Adipocyte (in vitro differentiated cells): ENCODE measurements around the gene TMEM45B.
"Not testable (repeated sequence)": the region's sequence is repeated elsewhere in the genome, so short reads cannot be mapped to it uniquely, and the experiment has no call there.

Source experiments
- DNase-seq: peaks from one replicate; pipeline ENCODE4 v3.0.0-alpha.2; 2015; ENCODE audit warnings: low read depth
- H3K27me3 ChIP-seq: replicated peaks from 2 replicates; pipeline ENCODE4 v1.7.0; 2013; ENCODE audit warnings: mild to moderate bottlenecking, low read length, moderate library complexity; ENCODE audit not compliant: control insufficient read depth, insufficient read depth
- H3K36me3 ChIP-seq: 2 replicates; pipeline ENCODE4 v1.7.0; 2013; ENCODE audit warnings: low read length, mild to moderate bottlenecking, moderate library complexity; ENCODE audit not compliant: control insufficient read depth, insufficient read depth, severe bottlenecking
- H3K4me1 ChIP-seq: 2 replicates; pipeline ENCODE4 v1.7.0; 2013; ENCODE audit warnings: mild to moderate bottlenecking, low read length, moderate library complexity; ENCODE audit not compliant: control insufficient read depth, insufficient read depth
- H3K4me3 ChIP-seq: 2 replicates; pipeline ENCODE4 v1.7.0; 2013; ENCODE audit warnings: mild to moderate bottlenecking, low read length, moderate library complexity
- H3K9ac ChIP-seq: 2 replicates; pipeline ENCODE4 v1.7.0; 2013; ENCODE audit warnings: mild to moderate bottlenecking, low read length, moderate library complexity
- H3K9me3 ChIP-seq: 2 replicates; pipeline ENCODE4 v1.7.0; 2013; ENCODE audit warnings: mild to moderate bottlenecking, low read length, moderate library complexity; ENCODE audit not compliant: control insufficient read depth

The TMEM45B gene

DNA sequence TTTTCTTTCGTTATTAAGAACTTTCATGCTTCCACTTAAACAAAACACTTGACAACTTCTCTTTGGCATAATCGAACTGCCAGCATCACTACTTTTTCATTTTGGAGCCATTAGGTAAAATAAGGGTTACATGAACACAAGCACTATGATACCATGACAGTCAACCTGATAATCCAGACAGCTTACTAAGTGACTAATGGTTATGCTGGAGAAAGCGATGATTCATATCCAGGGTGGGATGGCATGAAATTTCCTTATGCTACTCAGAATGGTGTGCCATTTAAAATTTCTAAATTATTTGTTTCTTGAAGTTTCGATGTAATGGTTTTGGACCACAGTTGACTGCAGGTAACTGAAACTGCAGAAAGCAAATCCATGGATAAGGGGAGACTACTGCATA, 15.6 kb downstream of the TMEM45B start:
- not testable (repeated sequence) for H3K4me3 ChIP-seq, H3K9me3 ChIP-seq, H3K36me3 ChIP-seq

DNA sequence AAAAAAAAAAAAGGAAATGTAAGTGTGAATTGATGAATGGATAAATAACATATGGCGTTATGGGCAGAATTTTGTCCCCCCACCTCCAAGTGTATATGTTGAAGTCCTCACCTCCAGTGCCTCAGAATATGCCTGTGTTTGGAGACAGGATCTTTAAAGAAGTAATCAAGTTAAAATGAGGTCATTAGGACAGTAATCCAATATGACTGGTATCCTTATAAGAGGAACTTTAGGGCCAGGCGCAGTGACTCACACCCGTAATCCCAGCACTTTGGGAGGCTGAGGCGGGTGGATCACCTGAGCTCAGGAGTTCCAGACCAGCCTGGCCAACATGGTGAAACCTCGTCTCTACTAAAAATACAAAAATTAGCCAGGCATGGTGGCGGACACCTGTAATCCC, 17.6 kb downstream of the TMEM45B start:
- H3K9me3 ChIP-seq, H3K27me3 ChIP-seq, H3K9ac ChIP-seq, H3K4me3 ChIP-seq, H3K4me1 ChIP-seq, H3K36me3 ChIP-seq, DNase-seq: not testable (repeated sequence)

More for the DNA sequence above, 15.6 kb downstream of the TMEM45B start:
- not testable (repeated sequence) for H3K27me3 ChIP-seq, H3K9ac ChIP-seq, H3K4me1 ChIP-seq, DNase-seq

DNA sequence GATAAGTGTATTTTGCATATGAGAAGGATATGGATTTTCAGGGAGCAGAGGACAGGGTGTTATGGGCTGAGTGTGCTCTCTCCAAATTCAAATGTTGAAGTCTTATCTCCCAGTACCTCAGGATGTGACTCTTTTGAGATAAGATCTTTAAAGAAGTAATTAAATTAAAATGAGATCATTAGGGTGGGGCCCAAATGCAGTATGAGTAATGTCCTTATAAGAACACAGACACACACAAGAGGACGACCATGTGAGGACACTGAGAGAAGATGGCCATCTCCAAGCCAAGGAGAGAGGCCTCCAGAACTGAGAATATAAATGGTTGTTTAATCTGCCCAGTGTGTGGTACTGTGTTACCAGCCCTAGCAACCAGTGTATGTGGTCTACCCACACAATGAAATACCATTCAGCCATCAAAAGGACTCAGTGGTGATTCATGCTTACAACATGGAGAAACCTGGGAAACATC, 20.8 kb downstream of the TMEM45B start:
- not testable (repeated sequence) for H3K4me3 ChIP-seq, H3K36me3 ChIP-seq, H3K9me3 ChIP-seq, H3K27me3 ChIP-seq, DNase-seq, H3K9ac ChIP-seq, H3K4me1 ChIP-seq

DNA sequence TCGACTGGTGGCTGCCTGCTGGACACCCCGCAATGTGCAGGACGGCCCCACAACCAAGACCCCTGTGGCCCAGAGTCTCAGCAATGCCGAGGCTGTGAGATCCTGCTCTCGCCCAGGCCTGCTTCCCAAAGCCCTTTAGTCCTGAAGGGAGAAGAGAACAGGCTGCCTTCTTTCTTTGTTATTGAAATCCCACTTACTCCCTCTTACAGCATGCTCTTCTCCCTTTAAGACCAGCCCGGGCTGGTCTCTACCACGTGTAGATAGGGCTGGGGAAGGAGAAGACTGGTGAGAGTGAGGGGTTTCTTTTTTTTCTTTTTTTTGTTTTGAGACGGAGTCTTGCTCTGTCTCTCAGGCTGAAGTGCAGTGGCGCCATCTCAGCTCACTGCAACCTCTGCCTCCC, 21.3 kb downstream of the TMEM45B start:
- Histone ChIP-seq H3K27me3 (no peaks in the 10 kb centered on the region), H3K9me3 (no peaks in the 10 kb centered on the region), H3K4me1 (no peaks in the 10 kb centered on the region), H3K36me3 (no peaks in the 10 kb centered on the region), H3K4me3 (no peak overlapping the region), H3K9ac (no peak overlapping the region)
- DNase-seq, result no peak

DNA sequence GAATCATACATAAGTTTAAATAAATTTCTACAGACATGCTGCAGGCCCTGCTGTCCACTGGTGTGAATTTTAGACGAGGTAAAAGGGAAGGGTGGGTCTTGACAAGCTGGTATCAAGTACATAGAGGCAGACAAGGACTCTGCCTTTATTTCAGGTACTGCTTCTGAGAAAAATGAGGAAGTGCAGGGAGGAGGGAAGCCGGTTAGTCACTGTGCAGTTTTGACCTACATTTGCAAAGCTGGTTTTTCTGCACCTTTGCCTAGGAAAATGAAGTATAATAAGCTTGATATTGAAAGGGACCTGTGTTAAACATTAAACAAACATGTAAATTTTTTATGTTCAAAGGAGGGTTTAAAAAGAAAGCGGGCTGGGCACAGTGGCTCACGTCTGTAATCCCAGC, 24.6 kb downstream of the TMEM45B start:
- no peak overlapping the region for H3K4me3 ChIP-seq
- no peak overlapping the region for H3K9ac ChIP-seq
- H3K9me3 ChIP-seq, result no peaks in the 10 kb centered on the region
- H3K36me3 ChIP-seq, result no peaks in the 10 kb centered on the region
- H3K4me1 ChIP-seq, result no peaks in the 10 kb centered on the region
- DNase-seq, result no peak
- H3K27me3 ChIP-seq, result peaks cover 5% of the 10 kb centered on the region

DNA sequence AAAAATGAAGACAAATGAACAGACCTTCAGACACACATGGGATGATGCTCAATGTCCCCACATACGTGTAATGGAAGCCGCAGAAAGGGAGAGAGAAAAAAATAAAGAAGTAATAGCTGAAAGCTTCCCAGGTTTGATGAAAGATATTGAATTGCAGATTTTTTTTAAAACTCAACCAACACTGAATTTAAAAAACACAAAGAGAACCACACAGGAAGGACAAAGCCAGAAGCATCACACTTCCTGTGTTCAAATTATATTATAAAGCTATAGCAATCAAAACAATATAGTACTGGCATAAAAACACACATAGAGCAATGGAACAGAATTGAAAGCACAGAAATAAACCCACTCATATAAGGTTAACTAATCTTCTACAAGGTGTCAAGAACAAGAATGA, 26.5 kb downstream of the TMEM45B start:
- no peaks in the 10 kb centered on the region for H3K4me1 ChIP-seq
- H3K36me3 ChIP-seq, result no peaks in the 10 kb centered on the region
- no peaks in the 10 kb centered on the region for H3K9me3 ChIP-seq
- DNase-seq, result no peak
- peaks cover 5% of the 10 kb centered on the region for H3K27me3 ChIP-seq
- no peak overlapping the region for H3K9ac ChIP-seq
- H3K4me3 ChIP-seq, result no peak overlapping the region

DNA sequence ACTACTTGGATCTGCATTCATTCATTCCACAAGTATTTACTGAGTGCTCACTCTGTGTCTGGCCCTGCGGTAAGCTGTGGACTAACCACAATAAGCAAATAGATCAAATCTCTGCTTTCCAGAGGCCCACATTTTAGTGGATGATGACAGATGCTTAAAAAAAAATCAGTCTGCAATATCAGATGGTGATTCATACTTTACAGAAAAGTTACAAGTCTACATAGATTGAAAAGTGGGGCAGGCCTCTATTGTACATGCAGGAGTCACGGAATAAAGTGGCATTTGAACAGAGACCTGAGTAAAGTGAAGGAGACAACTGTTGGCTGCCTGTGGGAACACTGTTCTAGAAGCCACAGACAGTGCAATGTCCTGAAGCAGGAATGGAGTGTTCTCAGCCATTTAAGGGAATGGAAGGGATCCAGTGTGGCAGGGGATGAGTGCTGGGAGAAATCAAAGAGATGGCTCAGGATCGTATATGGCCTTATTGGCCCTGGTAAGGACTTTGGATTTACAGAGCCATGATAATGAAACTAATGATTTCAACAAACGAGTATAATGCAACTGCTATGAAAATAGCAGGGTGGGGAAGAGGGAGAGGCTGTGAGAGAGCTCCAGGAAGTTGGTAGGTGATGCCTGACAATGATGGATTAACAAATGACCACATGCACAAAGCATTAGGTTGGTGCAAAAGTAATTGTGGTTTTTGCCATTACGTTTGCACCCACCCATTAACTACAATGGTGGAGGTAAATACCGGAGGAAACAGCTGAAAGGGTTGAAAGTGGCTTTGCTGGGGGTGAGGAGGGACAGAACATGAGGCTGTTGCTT, 31.1 kb downstream of the TMEM45B start:
- no peaks in the 10 kb centered on the region for H3K4me1 ChIP-seq
- H3K9me3 ChIP-seq, result no peaks in the 10 kb centered on the region
- no peaks in the 10 kb centered on the region for H3K36me3 ChIP-seq
- DNase-seq, result peak; percentile 94
- no peak overlapping the region for H3K9ac ChIP-seq
- H3K27me3 ChIP-seq, result peaks cover 12% of the 10 kb centered on the region
- no peak overlapping the region for H3K4me3 ChIP-seq

DNA sequence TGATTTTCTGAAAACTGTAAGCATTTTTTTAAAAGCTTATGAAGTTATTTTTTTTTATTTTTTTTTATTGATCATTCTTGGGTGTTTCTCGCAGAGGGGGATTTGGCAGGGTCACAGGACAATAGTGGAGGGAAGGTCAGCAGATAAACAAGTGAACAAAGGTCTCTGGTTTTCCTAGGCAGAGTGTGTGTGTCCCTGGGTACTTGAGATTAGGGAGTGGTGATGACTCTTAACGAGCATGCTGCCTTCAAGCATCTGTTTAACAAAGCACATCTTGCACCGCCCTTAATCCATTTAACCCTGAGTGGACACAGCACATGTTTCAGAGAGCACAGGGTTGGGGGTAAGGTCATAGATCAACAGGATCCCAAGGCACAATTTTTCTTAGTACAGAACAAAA, 31.7 kb downstream of the TMEM45B start:
- H3K4me3 ChIP-seq, H3K9me3 ChIP-seq, H3K4me1 ChIP-seq, H3K9ac ChIP-seq, DNase-seq, H3K36me3 ChIP-seq: not testable (repeated sequence)
- H3K27me3 ChIP-seq, result peaks cover 10% of the 10 kb centered on the region

DNA sequence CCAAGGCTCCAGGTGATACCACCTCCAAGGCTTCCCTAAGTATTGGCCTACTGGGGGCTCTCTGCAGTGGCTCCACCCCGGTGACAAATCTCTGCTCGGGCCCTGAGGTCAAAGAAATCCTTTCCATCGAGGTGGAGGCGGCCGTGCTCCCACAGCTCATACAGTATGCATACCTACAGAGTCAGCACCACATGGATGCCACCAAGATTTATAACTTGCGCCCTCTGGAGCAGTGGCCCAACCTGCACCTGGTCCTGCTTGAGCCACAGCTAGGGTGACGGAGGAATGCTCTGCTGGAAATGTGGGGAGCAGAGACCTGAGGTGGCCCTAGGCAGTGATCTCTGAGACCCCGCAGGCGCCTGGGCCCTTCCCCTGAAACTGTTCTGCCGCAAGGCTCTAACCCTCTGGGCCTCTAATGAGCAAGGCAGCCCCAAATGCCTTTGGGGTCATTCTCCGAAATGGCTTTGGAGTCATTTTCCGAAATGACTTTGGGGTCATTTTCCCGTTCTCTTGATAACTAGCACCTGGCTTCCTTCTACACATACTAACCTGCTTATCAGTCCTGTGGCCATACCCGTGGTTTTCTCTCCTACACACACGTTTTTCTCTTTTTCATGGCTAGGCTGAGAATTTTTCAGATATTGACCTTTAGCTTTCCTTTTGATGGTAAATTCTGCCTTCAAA, 33.9 kb downstream of the TMEM45B start:
- H3K27me3 ChIP-seq, result peaks cover 6% of the 10 kb centered on the region
- H3K4me1 ChIP-seq, result peaks cover 6% of the 10 kb centered on the region
- H3K9me3 ChIP-seq, result no peaks in the 10 kb centered on the region
- DNase-seq, result no peak
- no peaks in the 10 kb centered on the region for H3K36me3 ChIP-seq
- H3K9ac ChIP-seq, result no peak overlapping the region
- no peak overlapping the region for H3K4me3 ChIP-seq

DNA sequence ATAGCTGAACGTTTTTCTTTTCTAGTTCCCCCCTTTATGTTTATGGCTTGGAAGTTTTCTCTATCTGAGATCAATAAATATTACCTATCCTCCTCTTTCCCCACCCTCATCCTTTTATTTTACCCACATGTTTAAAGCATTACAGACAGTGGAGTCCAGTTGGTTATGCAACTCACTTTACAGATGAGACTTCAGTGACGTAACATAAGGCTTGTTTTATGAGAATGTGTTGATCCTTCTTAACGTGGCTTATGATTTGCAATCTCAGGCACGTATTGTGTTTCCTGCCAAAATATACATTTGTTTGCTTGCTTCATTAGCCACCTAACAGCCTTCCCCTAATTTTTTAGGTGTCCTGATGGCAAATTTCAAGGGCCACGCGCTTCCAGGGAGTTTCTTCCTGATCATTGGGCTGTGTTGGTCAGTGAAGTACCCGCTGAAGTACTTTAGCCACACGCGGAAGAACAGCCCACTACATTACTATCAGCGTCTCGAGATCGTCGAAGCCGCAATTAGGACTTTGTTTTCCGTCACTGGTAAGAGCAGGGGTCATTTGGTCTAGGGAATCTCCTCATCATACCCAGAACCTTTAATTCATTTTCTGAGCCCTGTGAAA, 36.6 kb downstream of the TMEM45B start:
- H3K9ac ChIP-seq, result no peak overlapping the region
- H3K4me1 ChIP-seq, result peaks cover 6% of the 10 kb centered on the region
- H3K9me3 ChIP-seq, result no peaks in the 10 kb centered on the region
- peaks cover 6% of the 10 kb centered on the region for H3K27me3 ChIP-seq
- no peaks in the 10 kb centered on the region for H3K36me3 ChIP-seq
- no peak overlapping the region for H3K4me3 ChIP-seq
- no peak for DNase-seq

DNA sequence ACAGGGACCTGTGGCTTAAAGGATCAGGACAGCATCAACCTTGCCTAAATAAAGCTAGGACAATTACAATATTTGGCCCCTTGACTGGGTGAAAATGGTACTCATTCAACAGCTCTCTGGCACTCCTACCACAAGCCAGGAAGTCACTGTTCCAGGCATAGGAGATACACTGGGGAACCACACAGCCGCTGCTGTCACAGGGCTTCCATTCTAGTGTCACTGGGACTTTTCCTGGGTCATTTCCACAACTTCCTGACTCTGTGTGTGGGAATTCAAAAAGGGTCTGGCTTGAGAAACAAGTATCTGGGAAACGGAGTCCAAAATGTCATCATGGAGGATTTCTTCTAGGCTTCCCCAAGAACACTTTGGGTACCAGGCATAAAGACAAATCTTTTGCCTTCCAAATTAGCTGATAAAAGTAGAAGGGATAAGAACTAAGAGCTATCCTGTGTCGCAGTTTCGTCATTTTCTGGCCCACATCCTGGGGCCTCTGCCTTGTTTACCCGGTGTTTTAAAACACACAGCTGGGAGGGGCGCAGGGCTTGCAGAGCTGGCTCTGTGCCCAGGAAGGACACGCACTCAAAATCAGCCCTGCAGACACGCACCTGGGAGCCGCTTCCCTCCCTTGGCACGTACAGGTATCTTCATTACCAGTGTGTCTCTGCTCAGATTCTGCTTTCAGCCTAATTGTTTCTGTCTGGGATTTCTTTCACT, 38.0 kb downstream of the TMEM45B start:
- peak; percentile 22 for DNase-seq
- Histone ChIP-seq H3K4me3 (no peak overlapping the region), H3K36me3 (peaks cover under 1% of the 10 kb centered on the region), H3K27me3 (peaks cover 6% of the 10 kb centered on the region), H3K9me3 (no peaks in the 10 kb centered on the region), H3K9ac (no peak overlapping the region), H3K4me1 (peaks cover 6% of the 10 kb centered on the region)
